Suprapubic skin (tissue), 4 donors: Measurements from ENCODE around the gene ZNF550.

Experiments
- EP300 ChIP-seq: sonication (generic); formaldehyde crosslinking; IDR thresholded peaks from one replicate; pipeline ENCODE4 v1.6.1; 2017; ENCODE audit warnings: antibody characterized with exemption
- POLR2A ChIP-seq, 2 donors: fragments of 450-650 bp; IDR thresholded peaks; one replicate each; pipeline ENCODE4 v1.6.1; 2017; ENCODE audit warnings: antibody characterized with exemption in 2 of 2, mild to moderate bottlenecking in 2 of 2, moderate library complexity in 2 of 2
- POLR2AphosphoS5 ChIP-seq, 3 donors: sonication (generic); formaldehyde crosslinking; IDR thresholded peaks; one replicate each; pipeline ENCODE4 v1.6.1; 2017; ENCODE audit warnings: antibody characterized with exemption in 3 of 3
- TF ChIP-seq, protein P1 (sequence below), 2 donors: fragments of 200-600 bp in 1 of 2; fragments of 450-650 bp in 1 of 2; sonication (generic) in 1 of 2; IDR thresholded peaks; one replicate each; pipeline ENCODE4 v1.5.1; 2016 to 2019; ENCODE audit warnings: antibody characterized with exemption in 2 of 2, mild to moderate bottlenecking in 1 of 2, moderate library complexity in 1 of 2

DNA sequence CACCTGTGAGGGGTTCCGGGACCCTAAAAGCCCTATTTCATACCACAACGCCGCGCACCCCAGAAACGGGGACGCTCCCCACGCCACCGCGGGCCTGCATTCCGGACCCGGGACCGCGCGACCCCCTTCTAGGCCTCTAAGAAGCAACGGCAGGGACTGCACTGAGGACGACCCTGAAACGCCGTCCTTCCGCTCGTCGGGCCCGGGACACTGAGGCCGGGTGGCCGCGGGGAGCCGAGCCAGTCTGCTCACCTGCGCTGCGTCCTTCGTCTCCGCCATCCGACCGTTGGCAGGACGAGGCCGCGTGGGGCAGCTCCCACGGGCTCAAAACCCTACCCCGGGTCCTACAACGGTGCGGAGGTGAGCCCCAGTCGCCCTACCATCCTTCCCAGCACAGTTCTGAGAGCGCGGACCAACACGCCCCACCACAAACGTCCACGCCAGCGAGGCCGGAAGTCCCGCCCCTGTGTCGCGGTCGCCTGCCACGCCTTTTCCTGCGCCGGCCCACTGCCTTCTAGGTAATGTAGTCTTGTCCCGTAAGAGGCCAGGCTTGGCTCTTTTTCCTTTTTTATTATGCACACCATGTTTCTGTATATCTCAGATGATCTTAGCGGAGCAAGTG lies at the start of gene ZNF550:
- TF ChIP-seq, protein P1, sequence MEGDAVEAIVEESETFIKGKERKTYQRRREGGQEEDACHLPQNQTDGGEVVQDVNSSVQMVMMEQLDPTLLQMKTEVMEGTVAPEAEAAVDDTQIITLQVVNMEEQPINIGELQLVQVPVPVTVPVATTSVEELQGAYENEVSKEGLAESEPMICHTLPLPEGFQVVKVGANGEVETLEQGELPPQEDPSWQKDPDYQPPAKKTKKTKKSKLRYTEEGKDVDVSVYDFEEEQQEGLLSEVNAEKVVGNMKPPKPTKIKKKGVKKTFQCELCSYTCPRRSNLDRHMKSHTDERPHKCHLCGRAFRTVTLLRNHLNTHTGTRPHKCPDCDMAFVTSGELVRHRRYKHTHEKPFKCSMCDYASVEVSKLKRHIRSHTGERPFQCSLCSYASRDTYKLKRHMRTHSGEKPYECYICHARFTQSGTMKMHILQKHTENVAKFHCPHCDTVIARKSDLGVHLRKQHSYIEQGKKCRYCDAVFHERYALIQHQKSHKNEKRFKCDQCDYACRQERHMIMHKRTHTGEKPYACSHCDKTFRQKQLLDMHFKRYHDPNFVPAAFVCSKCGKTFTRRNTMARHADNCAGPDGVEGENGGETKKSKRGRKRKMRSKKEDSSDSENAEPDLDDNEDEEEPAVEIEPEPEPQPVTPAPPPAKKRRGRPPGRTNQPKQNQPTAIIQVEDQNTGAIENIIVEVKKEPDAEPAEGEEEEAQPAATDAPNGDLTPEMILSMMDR (IDR thresholded peaks at IDR 0.05): no peak
- TF ChIP-seq EP300 (no peak), POLR2AphosphoS5 (IDR thresholded peaks at IDR 0.05) (peak in 1 of 3 donors; percentile 41), POLR2A (IDR thresholded peaks at IDR 0.05) (no peak)
